ENCODE data around the gene TM4SF18. TPM values are rescaled to one million over a fixed set of nuclear protein-coding genes. Genes with fewer than 3 reads are reported as not detected.

TM4SF18 gene
- total RNA-seq, 1 donor from 2014 or later: 5.6 TPM

GRCh38 chr3:149277331-149277813 is 56.1 kb downstream of the TM4SF18 start:
- Histone ChIP-seq H4K20me1 (ENCODE audit: insufficient read depth, low read length) (no peaks in the 10 kb centered on the region), H3K27ac (ENCODE audit: low read depth, low read length) (peak overlapping the region; percentile 48), H3K4me2 (ENCODE audit: low read length) (peak overlapping the region; percentile 70), H2AFZ (ENCODE audit: low read depth, low read length) (no peak overlapping the region), H3K36me3 (ENCODE audit: insufficient read depth, low read length) (no peaks in the 10 kb centered on the region), H3K27me3 (ENCODE audit: insufficient read depth, low read length) (no peaks in the 10 kb centered on the region), H3K9ac (ENCODE audit: low read length) (no peak overlapping the region), H3K4me1 (ENCODE audit: insufficient read depth, low read length) (peaks cover 10% of the 10 kb centered on the region), H3K79me2 (ENCODE audit: insufficient read depth, low read length) (no peaks in the 10 kb centered on the region), H3K9me3 (ENCODE audit: insufficient read depth, low read depth, low read length) (no peaks in the 10 kb centered on the region), H3K4me3 (ENCODE audit: insufficient read depth, low read depth, low read length) (no peak overlapping the region)
- no peak for TF ChIP-seq CTCF (IDR thresholded peaks at IDR 0.05; ENCODE audit: insufficient read depth, low read depth, low read length)
- no peak for TF ChIP-seq EZH2 (IDR thresholded peaks at IDR 0.05; ENCODE audit: insufficient read depth, low read length)
- Mint-ChIP-seq H3K9me3 (ENCODE audit: unreplicated experiment) (no peaks in the 10 kb centered on the region), H3K4me1 (ENCODE audit: low read depth, unreplicated experiment) (peaks cover 20% of the 10 kb centered on the region), H3K27me3 (ENCODE audit: low read depth, unreplicated experiment) (no peaks in the 10 kb centered on the region), H3K27ac (ENCODE audit: unreplicated experiment) (peak overlapping the region; percentile 76), H3K4me3 (ENCODE audit: unreplicated experiment) (no peak overlapping the region), H3K36me3 (ENCODE audit: low read depth, unreplicated experiment) (no peaks in the 10 kb centered on the region)
- DNase-seq (ENCODE audit: low read depth): peak; percentile 86
- FAIRE-seq: peak; percentile 96

GRCh38 chr3:149276619-149277018 is 56.8 kb downstream of the TM4SF18 start:
- H3K27ac Mint-ChIP-seq (ENCODE audit: unreplicated experiment): no peak overlapping the region
- Histone ChIP-seq H2AFZ (ENCODE audit: low read depth, low read length) (no peak overlapping the region), H3K27me3 (ENCODE audit: insufficient read depth, low read length) (no peaks in the 10 kb centered on the region), H3K4me1 (ENCODE audit: insufficient read depth, low read length) (peaks cover 10% of the 10 kb centered on the region), H4K20me1 (ENCODE audit: insufficient read depth, low read length) (no peaks in the 10 kb centered on the region), H3K9me3 (ENCODE audit: insufficient read depth, low read depth, low read length) (no peaks in the 10 kb centered on the region), H3K4me2 (ENCODE audit: low read length) (no peak overlapping the region), H3K4me3 (ENCODE audit: insufficient read depth, low read depth, low read length) (no peak overlapping the region), H3K79me2 (ENCODE audit: insufficient read depth, low read length) (no peaks in the 10 kb centered on the region), H3K36me3 (ENCODE audit: insufficient read depth, low read length) (no peaks in the 10 kb centered on the region), H3K9ac (ENCODE audit: low read length) (no peak overlapping the region), H3K27ac (ENCODE audit: low read depth, low read length) (no peak overlapping the region)
- TF ChIP-seq CTCF (IDR thresholded peaks at IDR 0.05; ENCODE audit: insufficient read depth, low read depth, low read length): no peak
- TF ChIP-seq EZH2 (IDR thresholded peaks at IDR 0.05; ENCODE audit: insufficient read depth, low read length): no peak
- H3K4me3 Mint-ChIP-seq (ENCODE audit: unreplicated experiment): no peak overlapping the region
- H3K27me3 Mint-ChIP-seq (ENCODE audit: low read depth, unreplicated experiment): no peaks in the 10 kb centered on the region
- no peaks in the 10 kb centered on the region for H3K36me3 Mint-ChIP-seq (ENCODE audit: low read depth, unreplicated experiment)
- DNase-seq (ENCODE audit: low read depth) (no peak), FAIRE-seq (no peak)
- H3K4me1 Mint-ChIP-seq (ENCODE audit: low read depth, unreplicated experiment): peaks cover 20% of the 10 kb centered on the region
- no peaks in the 10 kb centered on the region for H3K9me3 Mint-ChIP-seq (ENCODE audit: unreplicated experiment)

- no peak for TF ChIP-seq CTCF (IDR thresholded peaks at IDR 0.05; ENCODE audit: insufficient read depth, low read depth, low read length)
- no peak for TF ChIP-seq EZH2 (IDR thresholded peaks at IDR 0.05; ENCODE audit: insufficient read depth, low read length)
- Histone ChIP-seq H3K4me1 (ENCODE audit: insufficient read depth, low read length) (peaks cover 10% of the 10 kb centered on the region), H4K20me1 (ENCODE audit: insufficient read depth, low read length) (no peaks in the 10 kb centered on the region), H3K27ac (ENCODE audit: low read depth, low read length) (no peak overlapping the region), H3K9ac (ENCODE audit: low read length) (no peak overlapping the region), H3K36me3 (ENCODE audit: insufficient read depth, low read length) (no peaks in the 10 kb centered on the region), H3K27me3 (ENCODE audit: insufficient read depth, low read length) (no peaks in the 10 kb centered on the region), H3K4me3 (ENCODE audit: insufficient read depth, low read depth, low read length) (no peak overlapping the region), H3K79me2 (ENCODE audit: insufficient read depth, low read length) (no peaks in the 10 kb centered on the region), H3K4me2 (ENCODE audit: low read length) (no peak overlapping the region), H3K9me3 (ENCODE audit: insufficient read depth, low read depth, low read length) (no peaks in the 10 kb centered on the region), H2AFZ (ENCODE audit: low read depth, low read length) (no peak overlapping the region)
- no peak for FAIRE-seq
- peaks cover 20% of the 10 kb centered on the region for H3K4me1 Mint-ChIP-seq (ENCODE audit: low read depth, unreplicated experiment)
- DNase-seq (ENCODE audit: low read depth): no peak
- H3K36me3 Mint-ChIP-seq (ENCODE audit: low read depth, unreplicated experiment): no peaks in the 10 kb centered on the region
- no peaks in the 10 kb centered on the region for H3K27me3 Mint-ChIP-seq (ENCODE audit: low read depth, unreplicated experiment)
- H3K27ac Mint-ChIP-seq (ENCODE audit: unreplicated experiment): peak overlapping the region; percentile 58
- H3K4me3 Mint-ChIP-seq (ENCODE audit: unreplicated experiment): no peak overlapping the region
- H3K9me3 Mint-ChIP-seq (ENCODE audit: unreplicated experiment): no peaks in the 10 kb centered on the region
Measured at GRCh38 chr3:149274220-149274619, 59.2 kb downstream of the TM4SF18 start.
